DOHH2 (cell line): ENCODE measurements around the gene NDUFAF2.

Experiments
- H3F3A ChIP-seq: fragments of 200-600 bp; sonication (generic), shearing (Covaris generic); 2 replicates; pipeline ENCODE4 v1.6.0; 2016; ENCODE audit warnings: antibody characterized with exemption, mild to moderate bottlenecking; ENCODE audit not compliant: control insufficient read depth, insufficient read depth
- H3K27ac ChIP-seq: fragments of 200-600 bp; sonication (generic); 2 replicates; pipeline ENCODE4 v1.5.1; 2014; ENCODE audit warnings: low read depth, mild to moderate bottlenecking, low read length, moderate library complexity
- H3K27me3 ChIP-seq: fragments of 200-600 bp; sonication (generic); 2 replicates; pipeline ENCODE4 v1.6.1; 2014; ENCODE audit warnings: mild to moderate bottlenecking, low read length, mixed read lengths; ENCODE audit not compliant: control insufficient read depth
- H3K36me3 ChIP-seq: fragments of 200-600 bp; sonication (generic); 2 replicates; pipeline ENCODE4 v1.6.1; 2014; ENCODE audit warnings: mild to moderate bottlenecking, low read length, moderate library complexity, mixed read lengths; ENCODE audit not compliant: control insufficient read depth
- H3K4me1 ChIP-seq: fragments of 200-600 bp; sonication (generic); 2 replicates; pipeline ENCODE4 v1.6.1; 2014; ENCODE audit warnings: mild to moderate bottlenecking, low read length, mixed read lengths; ENCODE audit not compliant: control insufficient read depth
- H3K4me2 ChIP-seq: fragments of 200-600 bp; sonication (generic); 2 replicates; pipeline ENCODE4 v1.6.0; 2014; ENCODE audit warnings: mild to moderate bottlenecking, low read length, moderate library complexity
- H3K4me3 ChIP-seq: fragments of 200-600 bp; sonication (generic); 2 replicates; pipeline ENCODE4 v1.5.1; 2014; ENCODE audit warnings: mild to moderate bottlenecking, low read length, mixed read lengths
- H3K79me2 ChIP-seq: fragments of 200-600 bp; sonication (generic); 2 replicates; pipeline ENCODE4 v1.6.1; 2014; ENCODE audit warnings: mild to moderate bottlenecking, low read length, mixed read lengths; ENCODE audit not compliant: control insufficient read depth
- H3K9me2 ChIP-seq: fragments of 200-600 bp; sonication (generic); replicated peaks from 2 replicates; pipeline ENCODE4 v1.6.1; 2014; ENCODE audit warnings: mild to moderate bottlenecking, low read length, mixed read lengths; ENCODE audit not compliant: control insufficient read depth
- H3K9me3 ChIP-seq: fragments of 200-600 bp; sonication (generic); 2 replicates; pipeline ENCODE4 v1.6.1; 2014; ENCODE audit warnings: antibody characterized with exemption, low read length, mixed read lengths; ENCODE audit not compliant: control insufficient read depth, insufficient read depth
- H4K20me1 ChIP-seq: fragments of 200-600 bp; sonication (generic); 2 replicates; pipeline ENCODE4 v1.6.0; 2014; ENCODE audit warnings: low read depth, mild to moderate bottlenecking, antibody characterized with exemption, low read length, moderate library complexity; ENCODE audit not compliant: control insufficient read depth, insufficient read depth
- EZH2phosphoT487 ChIP-seq: fragments of 200-600 bp; sonication (generic); IDR thresholded peaks from 2 replicates; pipeline ENCODE4 v1.6.1; 2017; ENCODE audit warnings: borderline replicate concordance, mild to moderate bottlenecking, antibody characterized with exemption, low read length, moderate library complexity, mixed read lengths
- TF ChIP-seq, protein P1 (sequence below): fragments of 200-600 bp; sonication (generic); IDR thresholded peaks from one replicate; pipeline ENCODE4 v1.5.1; 2014; ENCODE audit warnings: antibody characterized with exemption, mild to moderate bottlenecking, low read depth, low read length; ENCODE audit not compliant: poor library complexity, severe bottlenecking

NDUFAF2 gene

GRCh38 chr5:61097465-61097864 is 152.5 kb downstream of the NDUFAF2 start:
- TF ChIP-seq, protein P1, sequence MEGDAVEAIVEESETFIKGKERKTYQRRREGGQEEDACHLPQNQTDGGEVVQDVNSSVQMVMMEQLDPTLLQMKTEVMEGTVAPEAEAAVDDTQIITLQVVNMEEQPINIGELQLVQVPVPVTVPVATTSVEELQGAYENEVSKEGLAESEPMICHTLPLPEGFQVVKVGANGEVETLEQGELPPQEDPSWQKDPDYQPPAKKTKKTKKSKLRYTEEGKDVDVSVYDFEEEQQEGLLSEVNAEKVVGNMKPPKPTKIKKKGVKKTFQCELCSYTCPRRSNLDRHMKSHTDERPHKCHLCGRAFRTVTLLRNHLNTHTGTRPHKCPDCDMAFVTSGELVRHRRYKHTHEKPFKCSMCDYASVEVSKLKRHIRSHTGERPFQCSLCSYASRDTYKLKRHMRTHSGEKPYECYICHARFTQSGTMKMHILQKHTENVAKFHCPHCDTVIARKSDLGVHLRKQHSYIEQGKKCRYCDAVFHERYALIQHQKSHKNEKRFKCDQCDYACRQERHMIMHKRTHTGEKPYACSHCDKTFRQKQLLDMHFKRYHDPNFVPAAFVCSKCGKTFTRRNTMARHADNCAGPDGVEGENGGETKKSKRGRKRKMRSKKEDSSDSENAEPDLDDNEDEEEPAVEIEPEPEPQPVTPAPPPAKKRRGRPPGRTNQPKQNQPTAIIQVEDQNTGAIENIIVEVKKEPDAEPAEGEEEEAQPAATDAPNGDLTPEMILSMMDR: no peak
- TF ChIP-seq EZH2phosphoT487: no peak
- H3K9me3 ChIP-seq: no peaks in the 10 kb centered on the region
- H3K79me2 ChIP-seq: no peaks in the 10 kb centered on the region
- H3K4me2 ChIP-seq: no peak overlapping the region
- no peaks in the 10 kb centered on the region for H3K27me3 ChIP-seq
- no peaks in the 10 kb centered on the region for H3K9me2 ChIP-seq
- H3K4me1 ChIP-seq: no peaks in the 10 kb centered on the region
- H4K20me1 ChIP-seq: no peaks in the 10 kb centered on the region
- H3K36me3 ChIP-seq: no peaks in the 10 kb centered on the region
- no peaks in the 10 kb centered on the region for H3F3A ChIP-seq
- H3K4me3 ChIP-seq: no peak overlapping the region
- H3K27ac ChIP-seq: no peak overlapping the region

DNA sequence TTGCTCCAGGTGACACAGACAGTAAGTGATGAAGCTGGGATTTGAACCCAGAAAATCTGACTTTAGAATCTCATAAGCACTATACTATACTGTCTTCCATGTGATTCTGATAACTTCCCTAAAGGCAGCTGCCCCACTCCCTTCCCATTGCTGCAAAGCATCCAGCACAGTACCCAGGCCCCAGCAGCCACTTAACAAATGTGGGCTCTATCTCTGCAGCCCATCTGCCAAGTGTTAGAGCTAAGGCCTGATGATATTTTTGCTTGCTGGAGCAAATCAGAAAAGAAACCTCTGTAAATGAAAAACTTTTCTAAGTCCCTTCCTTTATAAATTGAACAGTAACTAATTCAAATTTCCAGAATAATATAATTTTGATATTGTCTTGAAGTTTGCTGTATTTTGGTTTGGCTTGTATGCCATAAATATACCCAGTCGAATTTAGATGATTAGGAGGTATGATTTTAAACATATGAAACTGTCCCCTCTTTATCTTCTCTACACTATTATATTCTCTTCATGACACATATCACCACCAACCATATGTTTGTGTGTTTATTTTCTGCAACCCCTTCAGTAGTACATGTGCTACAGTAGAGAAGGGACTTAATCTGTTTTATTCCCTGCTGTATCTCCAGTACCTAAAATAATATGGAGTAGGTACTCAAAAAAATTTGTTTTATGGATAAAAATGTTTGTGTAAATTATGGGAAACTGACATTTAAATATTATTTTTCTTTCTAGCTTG is 153.4 kb downstream of the NDUFAF2 start:
- no peaks in the 10 kb centered on the region for H3F3A ChIP-seq
- no peaks in the 10 kb centered on the region for H3K9me3 ChIP-seq
- no peak overlapping the region for H3K27ac ChIP-seq
- H3K36me3 ChIP-seq: no peaks in the 10 kb centered on the region
- H4K20me1 ChIP-seq: no peaks in the 10 kb centered on the region
- no peak overlapping the region for H3K4me3 ChIP-seq
- H3K27me3 ChIP-seq: no peaks in the 10 kb centered on the region
- H3K4me1 ChIP-seq: no peaks in the 10 kb centered on the region
- H3K9me2 ChIP-seq: no peaks in the 10 kb centered on the region
- H3K4me2 ChIP-seq: no peak overlapping the region
- no peak for TF ChIP-seq EZH2phosphoT487
- TF ChIP-seq, protein P1: no peak
- no peaks in the 10 kb centered on the region for H3K79me2 ChIP-seq

DNA sequence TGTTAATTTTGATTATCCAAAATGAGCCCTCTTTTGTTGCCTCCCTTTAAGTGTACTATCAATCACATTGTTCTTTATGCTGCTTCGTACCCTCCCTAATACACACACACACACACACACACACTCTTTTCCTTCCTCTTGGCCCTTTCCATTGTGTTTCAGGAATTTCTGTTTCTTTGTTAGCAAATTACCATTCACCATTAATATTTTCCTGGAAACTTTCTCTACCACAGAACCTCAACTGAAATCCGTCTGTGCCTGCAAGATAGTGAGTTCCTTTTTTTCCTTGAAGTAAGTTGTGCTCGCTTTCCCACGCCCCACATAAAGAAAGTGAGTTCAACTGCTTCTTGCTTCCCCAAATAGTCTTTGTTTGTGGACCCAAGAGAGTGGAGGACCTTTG is 155.4 kb downstream of the NDUFAF2 start:
- Histone ChIP-seq H3K79me2 (no peaks in the 10 kb centered on the region), H4K20me1 (no peaks in the 10 kb centered on the region), H3K27ac (no peak overlapping the region), H3K9me3 (no peaks in the 10 kb centered on the region), H3K4me1 (no peaks in the 10 kb centered on the region), H3F3A (no peaks in the 10 kb centered on the region), H3K36me3 (no peaks in the 10 kb centered on the region), H3K27me3 (no peaks in the 10 kb centered on the region), H3K9me2 (no peaks in the 10 kb centered on the region), H3K4me2 (no peak overlapping the region), H3K4me3 (no peak overlapping the region)
- TF ChIP-seq, protein P1: no peak
- TF ChIP-seq EZH2phosphoT487: no peak

DNA sequence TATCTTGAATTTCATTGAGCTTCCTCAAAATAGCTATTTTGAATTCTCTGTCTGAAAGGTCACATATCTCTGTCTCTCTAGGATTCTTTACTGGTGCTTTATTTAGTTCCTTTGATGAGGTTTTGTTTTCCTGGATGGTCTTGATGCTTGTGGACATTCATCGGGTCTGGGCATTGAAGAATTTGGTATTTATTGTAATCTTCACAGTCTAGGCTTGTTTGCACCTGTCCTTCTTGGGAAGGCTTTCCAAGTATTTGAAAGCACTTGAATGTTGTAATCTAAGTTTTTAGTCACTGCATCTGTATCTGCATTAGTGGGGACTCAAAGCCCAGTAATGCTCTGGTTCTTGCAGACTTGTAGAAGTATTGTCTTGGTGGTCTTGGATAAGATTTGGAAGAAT is 169.4 kb downstream of the NDUFAF2 start:
- Histone ChIP-seq H3K27ac (no peak overlapping the region), H4K20me1 (no peaks in the 10 kb centered on the region), H3K36me3 (no peaks in the 10 kb centered on the region), H3K4me3 (no peak overlapping the region), H3F3A (no peaks in the 10 kb centered on the region), H3K79me2 (no peaks in the 10 kb centered on the region), H3K9me3 (no peaks in the 10 kb centered on the region), H3K4me2 (no peak overlapping the region), H3K27me3 (no peaks in the 10 kb centered on the region), H3K9me2 (no peaks in the 10 kb centered on the region), H3K4me1 (no peaks in the 10 kb centered on the region)
- TF ChIP-seq, protein P1: no peak
- no peak for TF ChIP-seq EZH2phosphoT487
